Fibroblast of lung (primary cell): ENCODE data around the gene NLRC3. TPM values are rescaled to one million over a fixed set of nuclear protein-coding genes. Genes with fewer than 3 reads are reported as not detected.

Source experiments
- DNase-seq, 2 donors: peaks; one replicate each; pipeline versions ENCODE4 v3.0.0 to v3.0.0-alpha.2; 2010; ENCODE audit warnings: low read depth in 2 of 2
- H2AFZ ChIP-seq: 2 replicates; pipeline ENCODE4 v1.5.1; 2012; ENCODE audit warnings: low read length, control low read depth, inconsistent platforms
- H3K27ac ChIP-seq: 2 replicates; pipeline ENCODE4 v1.5.1; 2011; ENCODE audit warnings: low read length, control low read depth; ENCODE audit not compliant: insufficient read depth
- H3K27me3 ChIP-seq: 2 replicates; pipeline ENCODE4 v1.5.1; 2011; ENCODE audit warnings: mild to moderate bottlenecking, low read length; ENCODE audit not compliant: control insufficient read depth, insufficient read depth
- H3K36me3 ChIP-seq: 2 replicates; pipeline ENCODE4 v1.5.1; 2011; ENCODE audit warnings: low read length; ENCODE audit not compliant: control insufficient read depth, insufficient read depth
- H3K4me1 ChIP-seq: 2 replicates; pipeline ENCODE4 v1.5.1; 2011; ENCODE audit warnings: low read length; ENCODE audit not compliant: control insufficient read depth, insufficient read depth; ENCODE audit errors: extremely low read depth
- H3K4me2 ChIP-seq: 2 replicates; pipeline ENCODE4 v1.5.1; 2011; ENCODE audit warnings: low read length, control low read depth; ENCODE audit not compliant: insufficient read depth; ENCODE audit errors: extremely low read depth
- H3K4me3 ChIP-seq, 4 experiments: fragments of 200-600 bp in 1 of 4; sonication (generic) in 1 of 4; replicated peaks in 1 of 4; 2 replicates each; pipeline ENCODE4 v1.5.1; 2011 to 2016; ENCODE audit warnings: low read length in 4 of 4, low read depth in 3 of 4, mild to moderate bottlenecking in 3 of 4, control low read depth in 2 of 4, inconsistent platforms in 1 of 4, mixed read lengths in 1 of 4; ENCODE audit not compliant: insufficient read depth in 1 of 4; ENCODE audit errors: control extremely low read depth in 1 of 4
- H3K79me2 ChIP-seq: 2 replicates; pipeline ENCODE4 v1.5.1; 2012; ENCODE audit warnings: mild to moderate bottlenecking, low read length, inconsistent platforms; ENCODE audit not compliant: control insufficient read depth, insufficient read depth
- H3K9ac ChIP-seq: 2 replicates; pipeline ENCODE4 v1.5.1; 2011; ENCODE audit warnings: mild to moderate bottlenecking, low read length, control low read depth; ENCODE audit not compliant: insufficient read depth
- H3K9me3 ChIP-seq: 2 replicates; pipeline ENCODE4 v1.5.1; 2012; ENCODE audit warnings: low read depth, low read length; ENCODE audit not compliant: control insufficient read depth, insufficient read depth
- H4K20me1 ChIP-seq: 2 replicates; pipeline ENCODE4 v1.5.1; 2011; ENCODE audit warnings: low read length; ENCODE audit not compliant: control insufficient read depth, insufficient read depth; ENCODE audit errors: extremely low read depth
- EZH2 ChIP-seq: IDR thresholded peaks from 2 replicates; pipeline ENCODE4 v1.5.1; 2012; ENCODE audit warnings: low read length, control low read depth, mild to moderate bottlenecking; ENCODE audit errors: missing control alignments
- polyA plus RNA-seq, 2 donors: library from polyadenylated mRNA; depleted of rRNA in 1 of 2; stranded (reverse) in 1 of 2; unstranded in 1 of 2; fragments of >200 nt; gene quantifications; 2 replicates each; pipeline ENCODE4 v1.2.1, GENCODE V29; 2011 to 2012; ENCODE audit warnings: missing spikeins in 1 of 2
- total RNA-seq: library from RNA; depleted of rRNA; stranded (reverse); fragments of >200 nt; gene quantifications from 2 replicates; pipeline ENCODE4 v1.2.1, GENCODE V29; 2014
- TF ChIP-seq, protein P1 (sequence below), 2 donors: IDR thresholded peaks in 1 of 2; conservative IDR thresholded peaks in 1 of 2; 1 replicate in 1 of 2; 2 replicates in 1 of 2; pipeline ENCODE4 v1.5.1; 2011 to 2012; ENCODE audit warnings: low read length in 2 of 2, control low read depth in 1 of 2, inconsistent platforms in 1 of 2, low read depth in 1 of 2, mild to moderate bottlenecking in 1 of 2

Gene NLRC3
- total and polyA plus RNA-seq, 2 donors (not counting 1 experiment from before 2014, with no cell fraction given): 0.17 TPM; not detected in 1

- H3K36me3 ChIP-seq: no peaks in the 10 kb centered on the region
- H4K20me1 ChIP-seq: no peaks in the 10 kb centered on the region
- no peak overlapping the region for H3K4me2 ChIP-seq
- H3K9ac ChIP-seq: no peak overlapping the region
- H3K79me2 ChIP-seq: no peaks in the 10 kb centered on the region
- no peak overlapping the region for H3K4me3 ChIP-seq
- H2AFZ ChIP-seq: no peak overlapping the region
- no peak overlapping the region for H3K27ac ChIP-seq
- H3K4me1 ChIP-seq: no peaks in the 10 kb centered on the region
- no peaks in the 10 kb centered on the region for H3K27me3 ChIP-seq
- TF ChIP-seq, protein P1, sequence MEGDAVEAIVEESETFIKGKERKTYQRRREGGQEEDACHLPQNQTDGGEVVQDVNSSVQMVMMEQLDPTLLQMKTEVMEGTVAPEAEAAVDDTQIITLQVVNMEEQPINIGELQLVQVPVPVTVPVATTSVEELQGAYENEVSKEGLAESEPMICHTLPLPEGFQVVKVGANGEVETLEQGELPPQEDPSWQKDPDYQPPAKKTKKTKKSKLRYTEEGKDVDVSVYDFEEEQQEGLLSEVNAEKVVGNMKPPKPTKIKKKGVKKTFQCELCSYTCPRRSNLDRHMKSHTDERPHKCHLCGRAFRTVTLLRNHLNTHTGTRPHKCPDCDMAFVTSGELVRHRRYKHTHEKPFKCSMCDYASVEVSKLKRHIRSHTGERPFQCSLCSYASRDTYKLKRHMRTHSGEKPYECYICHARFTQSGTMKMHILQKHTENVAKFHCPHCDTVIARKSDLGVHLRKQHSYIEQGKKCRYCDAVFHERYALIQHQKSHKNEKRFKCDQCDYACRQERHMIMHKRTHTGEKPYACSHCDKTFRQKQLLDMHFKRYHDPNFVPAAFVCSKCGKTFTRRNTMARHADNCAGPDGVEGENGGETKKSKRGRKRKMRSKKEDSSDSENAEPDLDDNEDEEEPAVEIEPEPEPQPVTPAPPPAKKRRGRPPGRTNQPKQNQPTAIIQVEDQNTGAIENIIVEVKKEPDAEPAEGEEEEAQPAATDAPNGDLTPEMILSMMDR (conservative IDR thresholded peaks at IDR 0.05 in 1 of 2, IDR thresholded peaks at IDR 0.05 in 1 of 2; ENCODE audit: low read depth in 1 of 2, low read length in 2 of 2): no peak
- TF ChIP-seq EZH2: no peak
- DNase-seq: no peak
- H3K9me3 ChIP-seq: peaks cover 2% of the 10 kb centered on the region
Observed at GRCh38 chr16:3575491-3575890, 1.7 kb downstream of the NLRC3 start.

DNA sequence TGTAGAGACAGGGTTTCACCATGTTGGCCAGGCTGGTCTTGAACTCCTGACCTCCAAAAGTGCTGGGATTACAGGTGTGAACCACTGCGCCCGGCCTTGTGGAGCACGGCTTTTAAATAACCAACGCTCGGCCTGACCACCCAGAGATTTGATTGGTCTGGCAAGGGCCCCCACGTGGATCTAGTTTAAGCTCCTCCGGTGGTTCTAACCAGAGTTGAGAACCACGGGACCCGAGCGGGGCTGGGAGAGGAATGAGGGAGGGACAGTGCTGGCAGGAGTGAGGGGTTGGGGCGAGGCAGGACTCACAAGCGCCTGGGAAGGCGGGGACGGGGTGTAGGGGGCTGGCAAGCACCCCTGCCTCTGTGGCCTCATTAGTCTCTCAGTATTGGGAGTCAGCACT lies 3.0 kb downstream of the NLRC3 start:
- Histone ChIP-seq H3K4me1 (no peaks in the 10 kb centered on the region), H3K79me2 (no peaks in the 10 kb centered on the region), H3K4me2 (no peak overlapping the region), H3K36me3 (no peaks in the 10 kb centered on the region), H4K20me1 (no peaks in the 10 kb centered on the region), H3K9me3 (peaks cover 2% of the 10 kb centered on the region), H3K9ac (no peak overlapping the region), H3K27ac (no peak overlapping the region), H2AFZ (no peak overlapping the region), H3K4me3 (no peak overlapping the region), H3K27me3 (no peaks in the 10 kb centered on the region)
- TF ChIP-seq EZH2: no peak
- TF ChIP-seq, protein P1 (conservative IDR thresholded peaks at IDR 0.05 in 1 of 2, IDR thresholded peaks at IDR 0.05 in 1 of 2; ENCODE audit: low read depth in 1 of 2, low read length in 2 of 2): no peak
- DNase-seq: no peak

- no peak overlapping the region for H3K4me2 ChIP-seq
- TF ChIP-seq, protein P1 (conservative IDR thresholded peaks at IDR 0.05 in 1 of 2, IDR thresholded peaks at IDR 0.05 in 1 of 2; ENCODE audit: low read depth in 1 of 2, low read length in 2 of 2): no peak
- no peak for TF ChIP-seq EZH2
- no peaks in the 10 kb centered on the region for H4K20me1 ChIP-seq
- H3K4me3 ChIP-seq: no peak overlapping the region
- H3K9me3 ChIP-seq: peaks cover 2% of the 10 kb centered on the region
- H3K27ac ChIP-seq: no peak overlapping the region
- no peak overlapping the region for H2AFZ ChIP-seq
- no peak overlapping the region for H3K9ac ChIP-seq
- no peaks in the 10 kb centered on the region for H3K27me3 ChIP-seq
- DNase-seq: no peak
- H3K36me3 ChIP-seq: no peaks in the 10 kb centered on the region
- no peaks in the 10 kb centered on the region for H3K4me1 ChIP-seq
- H3K79me2 ChIP-seq: no peaks in the 10 kb centered on the region
Observed at GRCh38 chr16:3573146-3573815, 3.9 kb downstream of the NLRC3 start.
